Endodermal cell (in vitro differentiated cells): ENCODE measurements around the gene C2orf15. TPM values are rescaled to one million over a fixed set of nuclear protein-coding genes. Genes with fewer than 3 reads are reported as not detected.

Experiments used
- DNase-seq: peaks from one replicate; pipeline ENCODE4 v3.0.0-alpha.2; 2017
- H3K27ac ChIP-seq: 2 replicates; pipeline ENCODE4 v1.5.1; 2013; ENCODE audit warnings: mild to moderate bottlenecking, low read depth, low read length, moderate library complexity
- H3K27me3 ChIP-seq: 2 replicates; pipeline ENCODE4 v1.6.1; 2013; ENCODE audit warnings: mild to moderate bottlenecking, low read length, moderate library complexity; ENCODE audit not compliant: insufficient read depth, control insufficient read depth, poor library complexity, severe bottlenecking
- H3K36me3 ChIP-seq: 2 replicates; pipeline ENCODE4 v1.7.0; 2013; ENCODE audit warnings: mild to moderate bottlenecking, low read length, moderate library complexity; ENCODE audit not compliant: control insufficient read depth, insufficient read depth
- H3K4me1 ChIP-seq: one replicate; pipeline ENCODE4 v1.7.0; 2013; ENCODE audit warnings: low read length; ENCODE audit not compliant: control insufficient read depth, insufficient read depth
- H3K4me3 ChIP-seq: 2 replicates; pipeline ENCODE4 v1.5.1; 2013; ENCODE audit warnings: mild to moderate bottlenecking, low read length, moderate library complexity
- H3K9ac ChIP-seq: 2 replicates; pipeline ENCODE4 v1.6.1; 2013; ENCODE audit warnings: mild to moderate bottlenecking, low read length, moderate library complexity; ENCODE audit not compliant: poor library complexity, severe bottlenecking; ENCODE audit errors: extremely low read depth
- H3K9me3 ChIP-seq: 2 replicates; pipeline ENCODE4 v1.6.1; 2013; ENCODE audit warnings: mild to moderate bottlenecking, low read length, moderate library complexity; ENCODE audit not compliant: control insufficient read depth
- H3K27ac Mint-ChIP-seq: 2 replicates; pipeline ENCODE4 v1.8.0; 2020; ENCODE audit warnings: mixed read lengths
- H3K27me3 Mint-ChIP-seq: 2 replicates; pipeline ENCODE4 v1.8.0; 2021; ENCODE audit warnings: mild to moderate bottlenecking, mixed read lengths; ENCODE audit not compliant: insufficient read depth
- H3K36me3 Mint-ChIP-seq: 2 replicates; pipeline ENCODE4 v1.8.0; 2020; ENCODE audit warnings: low read depth, mixed read lengths
- H3K4me1 Mint-ChIP-seq: 2 replicates; pipeline ENCODE4 v1.8.0; 2020; ENCODE audit warnings: mixed read lengths
- H3K4me3 Mint-ChIP-seq: 2 replicates; pipeline ENCODE4 v1.8.0; 2020; ENCODE audit warnings: mild to moderate bottlenecking, moderate library complexity, mixed read lengths
- H3K9me3 Mint-ChIP-seq: 2 replicates; pipeline ENCODE4 v1.8.0; 2020; ENCODE audit warnings: mild to moderate bottlenecking, mixed read lengths
- CTCF ChIP-seq: fragments of 200-600 bp; sonication (generic); conservative IDR thresholded peaks from 2 replicates; pipeline ENCODE4 v1.5.0; 2021; ENCODE audit warnings: antibody characterized with exemption, mild to moderate bottlenecking
- WGBS, 2 experiments: methylation state at CpG; one replicate each; pipeline versions ENCODE4 v1.1.5 to v1.1.7; 2013; ENCODE audit warnings: missing lambda C conversion rate in 2 of 2, mixed read lengths in 1 of 2; ENCODE audit not compliant: insufficient coverage in 1 of 2, insufficient read length in 1 of 2; 5-methylcytosine and 5-hydroxymethylcytosine counted together
- long read RNA-seq, 4 experiments: library from polyadenylated mRNA in 2 of 4; library from RNA in 1 of 4; library from capped mRNA in 1 of 4; stranded (forward) in 3 of 4; unstranded in 1 of 4; transcript quantifications; one replicate each; pipeline ENCODE4 v2.0.0, GENCODE V29; 2020 to 2021; ENCODE audit warnings: inconsistent platforms in 1 of 4
- polyA plus RNA-seq, 2 experiments: library from polyadenylated mRNA; stranded (reverse); fragments of 50-300 nt; gene quantifications; one replicate each; pipeline ENCODE4 v1.2.3, GENCODE V29; 2013
- total RNA-seq, 2 donors: library from RNA; stranded (reverse); fragmentation: NEBNext Ultra II Directional in 1 of 2; extraction: Animal tissue kit (Norgen Biotek cat#: 25700) in 1 of 2; gene quantifications; 2 replicates in 1 of 2; 3 replicates in 1 of 2; pipeline ENCODE4 v1.2.1, GENCODE V29; 2021

Gene C2orf15
- 1 to 10 TPM; 3.1 to 6.5 TPM for total RNA-seq
- polyA plus RNA-seq (2013, experiment 1 of 2), result 2.0 TPM
- polyA plus RNA-seq (2013, experiment 2 of 2), result 1.9 TPM
- long read RNA-seq, experiment 1, partial matches to known transcripts, result 1 of 1 reads
- long read RNA-seq, experiment 1, other reads (novel, unspliced or antisense), result 0 of 1 reads
- long read RNA-seq, experiment 2, partial matches to known transcripts, result 1 of 7 reads
- long read RNA-seq, experiment 2, other reads (novel, unspliced or antisense), result 0 of 7 reads
- long read RNA-seq, experiment 3, transcript C2orf15-201 (4 exons, 1,667 nt), result major isoform, 9 of 9 reads
- long read RNA-seq, experiment 3, partial matches to known transcripts, result 0 of 9 reads
- long read RNA-seq, experiment 3, other reads (novel, unspliced or antisense), result 0 of 9 reads
- long read RNA-seq, experiment 4, transcript C2orf15-201 (4 exons, 1,667 nt), result major isoform, 10 of 10 reads
- long read RNA-seq, experiment 4, partial matches to known transcripts, result 0 of 10 reads
- long read RNA-seq, experiment 4, other reads (novel, unspliced or antisense), result 0 of 10 reads

DNA sequence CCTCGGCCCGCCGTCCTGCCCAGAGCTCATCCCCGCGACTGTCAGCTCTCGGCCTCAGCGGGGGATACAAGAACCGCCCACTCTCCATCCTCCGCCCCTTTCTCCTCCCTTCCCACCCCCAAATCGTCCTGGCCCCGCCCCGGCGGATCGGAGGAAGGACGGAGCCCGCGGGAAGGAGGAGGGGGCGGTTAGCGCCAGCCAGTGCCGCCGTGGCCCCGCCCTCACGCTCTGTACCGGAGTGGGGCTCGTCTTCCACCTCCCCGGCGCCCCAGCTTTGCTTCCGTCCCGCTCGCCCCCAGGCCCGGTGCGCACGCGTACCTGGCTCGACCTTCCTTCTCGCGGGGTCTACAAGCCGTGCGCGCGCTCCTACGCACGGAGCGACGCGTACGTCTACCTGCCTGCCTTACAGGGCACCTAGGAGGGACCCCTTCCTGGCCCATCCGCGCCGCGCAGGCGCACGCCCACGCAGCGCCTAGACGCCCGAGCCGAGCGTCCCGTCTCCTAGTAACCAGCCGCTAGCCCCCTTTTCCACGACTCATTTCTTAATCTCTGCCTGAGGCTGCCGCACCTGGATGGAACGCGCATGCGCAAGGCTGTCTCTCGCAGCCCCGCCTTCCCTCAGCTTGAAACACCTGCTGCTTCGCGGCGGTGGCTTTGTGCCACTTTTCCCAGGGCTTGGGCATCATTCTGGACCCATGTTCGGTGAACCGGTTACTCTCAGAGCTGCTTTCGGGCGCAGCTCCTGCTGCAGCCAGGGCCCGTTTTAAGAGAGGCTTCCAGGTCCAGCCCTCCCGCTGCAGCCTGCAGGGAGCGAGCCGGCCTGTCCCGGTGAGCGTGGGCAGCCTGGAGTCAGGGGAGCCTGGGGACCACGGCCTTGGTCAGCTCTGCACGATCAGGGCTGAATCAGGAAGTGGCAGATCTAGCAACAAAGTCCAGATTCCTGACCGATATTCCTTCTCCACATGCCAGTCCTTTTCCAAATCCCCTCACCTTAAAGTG, at the start of gene C2orf15:
Gene C2orf15 (plus strand): TSS at position 598 of the 999 bp plus-strand sequence. CDS start 8,852 bp downstream, outside the sequence.
- Histone ChIP-seq H3K9ac (peak within 1 kb of the TSS; percentile 73), H3K27ac (peak within 1 kb of the TSS; percentile 66), H3K36me3 (no peaks in the 10 kb centered on the region), H3K4me1 (no peaks in the 10 kb centered on the region), H3K9me3 (peaks cover 17% of the 10 kb centered on the region), H3K27me3 (no peaks in the 10 kb centered on the region), H3K4me3 (peak within 1 kb of the TSS; percentile 92)
- peak within 1 kb of the TSS; percentile 94 for H3K27ac Mint-ChIP-seq
- peak within 1 kb of the TSS; percentile 92 for H3K4me3 Mint-ChIP-seq
- WGBS, 2 experiments, result 0% methylated on average over 39 to 84 of the region's 84 CpGs
- no peak for TF ChIP-seq CTCF
- peaks cover 12% of the 10 kb centered on the region for H3K36me3 Mint-ChIP-seq
- peaks cover 8% of the 10 kb centered on the region for H3K27me3 Mint-ChIP-seq
- peaks cover 8% of the 10 kb centered on the region for H3K4me1 Mint-ChIP-seq
- peaks cover 23% of the 10 kb centered on the region for H3K9me3 Mint-ChIP-seq
- DNase-seq, result peak; percentile 98

DNA sequence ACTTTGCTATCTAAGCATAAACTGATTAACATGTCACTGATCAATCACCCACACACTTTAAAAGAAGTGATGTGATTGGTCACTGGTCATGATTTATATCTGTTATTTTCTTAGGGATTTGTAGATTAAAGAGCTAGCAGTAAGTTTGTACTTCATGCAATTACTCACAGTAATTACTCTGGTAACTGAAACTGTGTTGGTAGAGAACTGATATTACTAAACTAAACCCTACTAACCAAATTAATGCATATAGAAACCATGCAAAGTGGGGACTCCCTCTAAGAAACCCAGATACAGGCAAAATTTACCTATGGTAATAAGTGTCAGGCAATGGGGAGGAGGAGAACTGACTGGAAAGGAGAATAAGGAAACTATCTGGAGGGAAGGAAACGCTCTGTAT, 44.8 kb upstream of the C2orf15 start:
- no peaks in the 10 kb centered on the region for H3K36me3 ChIP-seq
- Mint-ChIP-seq H3K27me3 (peaks cover 9% of the 10 kb centered on the region), H3K27ac (no peak overlapping the region), H3K4me1 (no peaks in the 10 kb centered on the region), H3K9me3 (peaks cover 18% of the 10 kb centered on the region), H3K36me3 (no peaks in the 10 kb centered on the region), H3K4me3 (no peak overlapping the region)
- H3K27ac ChIP-seq, result no peak overlapping the region
- DNase-seq, result no peak
- no peak overlapping the region for H3K9ac ChIP-seq
- no peaks in the 10 kb centered on the region for H3K4me1 ChIP-seq
- WGBS, 2 experiments, result 100% methylated on average over 1 of the region's 1 CpG; no CpG with 5 or more reads in 1 of the 2 experiments
- H3K4me3 ChIP-seq, result no peak overlapping the region
- H3K9me3 ChIP-seq, result peaks cover 11% of the 10 kb centered on the region
- H3K27me3 ChIP-seq, result no peaks in the 10 kb centered on the region
- TF ChIP-seq CTCF, result no peak

- no peaks in the 10 kb centered on the region for H3K27me3 Mint-ChIP-seq
- DNase-seq, result no peak
- Histone ChIP-seq H3K9ac (no peak overlapping the region), H3K4me1 (no peaks in the 10 kb centered on the region), H3K9me3 (no peaks in the 10 kb centered on the region), H3K36me3 (no peaks in the 10 kb centered on the region), H3K4me3 (no peak overlapping the region), H3K27ac (no peak overlapping the region), H3K27me3 (no peaks in the 10 kb centered on the region)
- WGBS, 2 experiments, result 77 to 100% methylated on average over 1 to 3 of the region's 3 CpGs
- no peak overlapping the region for H3K27ac Mint-ChIP-seq
- no peak overlapping the region for H3K4me3 Mint-ChIP-seq
- no peak for TF ChIP-seq CTCF
- H3K36me3 Mint-ChIP-seq, result no peaks in the 10 kb centered on the region
- no peaks in the 10 kb centered on the region for H3K4me1 Mint-ChIP-seq
- H3K9me3 Mint-ChIP-seq, result no peaks in the 10 kb centered on the region
Measured at GRCh38 chr2:99101697-99102096, 39.8 kb upstream of the C2orf15 start.
